Activated CD4-positive, alpha-beta memory T cell treated with anti-CD3 and anti-CD28 coated beads, Interleukin-2, amount 10 ng/mL, durations not matched to agents 7 days and 5 days (primary cell): ENCODE results near the gene FRMPD4. TPM values are rescaled to one million over a fixed set of nuclear protein-coding genes. Genes with fewer than 3 reads are reported as not detected.

Source experiments
- CTCF ChIA-PET: fragments of 350-600 bp; sonication (Branson Sonifier 250); formaldehyde crosslinking; loops from one replicate; lab custom pipeline; 2021; ENCODE audit warnings: antibody characterized with exemption, inconsistent platforms; lab: Charles Lee
- POLR2A ChIA-PET: fragments of 350-600 bp; sonication (Branson Sonifier 250); formaldehyde crosslinking; loops from one replicate; lab custom pipeline; 2021; ENCODE audit warnings: antibody characterized with exemption; lab: Charles Lee
- DNase-seq: peaks from one replicate; pipeline ENCODE4 v3.0.0-alpha.2; 2020
- H3K27ac Mint-ChIP-seq: one replicate; pipeline ENCODE4 v1.8.0; 2021; ENCODE audit warnings: mild to moderate bottlenecking, mixed read lengths
- H3K27me3 Mint-ChIP-seq: one replicate; pipeline ENCODE4 v1.8.0; 2021; ENCODE audit warnings: mixed read lengths
- H3K36me3 Mint-ChIP-seq: one replicate; pipeline ENCODE4 v1.8.0; 2021; ENCODE audit warnings: low read depth, mixed read lengths
- H3K4me1 Mint-ChIP-seq: one replicate; pipeline ENCODE4 v1.8.0; 2021; ENCODE audit warnings: mixed read lengths
- H3K4me3 Mint-ChIP-seq: one replicate; pipeline ENCODE4 v1.8.0; 2021; ENCODE audit warnings: mild to moderate bottlenecking, mixed read lengths
- H3K9me3 Mint-ChIP-seq: one replicate; pipeline ENCODE4 v1.8.0; 2021; ENCODE audit warnings: mixed read lengths
- total RNA-seq, 2 experiments: library from RNA; stranded (reverse); gene quantifications; one replicate each; pipeline ENCODE4 v1.2.3, GENCODE V29; 2021

FRMPD4 gene
- total RNA-seq, 2 experiments from 2014 or later = not detected

DNA sequence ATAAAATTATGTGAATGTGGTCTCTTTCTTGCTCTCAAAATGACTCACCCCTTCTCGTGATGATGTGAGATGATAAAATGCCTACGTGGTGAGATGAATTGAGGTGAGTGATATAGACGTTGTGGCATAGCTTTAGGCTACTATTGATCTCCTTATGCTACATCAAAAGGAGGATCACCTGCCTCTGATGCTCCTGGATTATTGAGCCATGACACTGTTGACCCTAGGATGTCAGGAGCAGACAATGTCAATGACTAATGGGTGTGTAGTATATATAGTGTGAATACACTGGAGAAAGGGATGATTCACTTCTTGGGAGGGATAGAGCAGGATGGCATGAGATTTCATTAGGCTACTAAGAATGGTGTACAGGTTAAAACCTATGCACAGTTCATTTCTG lies 442.3 kb downstream of the FRMPD4 start:
- Mint-ChIP-seq H3K27ac (no peak overlapping the region), H3K27me3 (peaks cover 4% of the 10 kb centered on the region), H3K36me3 (no peaks in the 10 kb centered on the region), H3K4me3 (no peak overlapping the region), H3K9me3 (no peaks in the 10 kb centered on the region), H3K4me1 (no peaks in the 10 kb centered on the region)
- no peak for DNase-seq
- POLR2A ChIA-PET = no interaction called here
- CTCF ChIA-PET = no interaction called here

DNA sequence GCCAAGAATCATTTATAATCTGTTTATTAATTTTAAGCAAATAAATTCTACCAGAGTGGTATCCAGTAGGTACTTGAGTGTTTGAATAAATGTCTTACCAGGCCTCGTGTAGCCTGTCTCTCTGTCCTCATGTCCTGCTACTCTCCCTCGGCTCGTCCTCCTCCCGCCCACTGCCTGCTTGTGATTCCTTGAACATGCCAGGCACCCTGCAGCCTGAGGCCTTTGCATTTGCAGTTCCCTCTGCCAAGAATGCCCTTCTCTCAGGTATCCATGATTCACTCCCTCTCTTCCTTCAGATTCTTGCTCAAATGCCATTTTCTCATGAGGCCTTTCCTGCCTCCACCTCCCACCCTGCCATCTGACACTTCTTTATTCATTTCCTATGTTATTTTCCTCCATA lies 443.3 kb downstream of the FRMPD4 start:
- no peak for DNase-seq
- POLR2A ChIA-PET = no interaction called here
- peaks cover 4% of the 10 kb centered on the region for H3K27me3 Mint-ChIP-seq
- H3K4me3 Mint-ChIP-seq = no peak overlapping the region
- no peak overlapping the region for H3K27ac Mint-ChIP-seq
- H3K36me3 Mint-ChIP-seq = no peaks in the 10 kb centered on the region
- CTCF ChIA-PET = no interaction called here
- H3K9me3 Mint-ChIP-seq = no peaks in the 10 kb centered on the region
- H3K4me1 Mint-ChIP-seq = no peaks in the 10 kb centered on the region

DNA sequence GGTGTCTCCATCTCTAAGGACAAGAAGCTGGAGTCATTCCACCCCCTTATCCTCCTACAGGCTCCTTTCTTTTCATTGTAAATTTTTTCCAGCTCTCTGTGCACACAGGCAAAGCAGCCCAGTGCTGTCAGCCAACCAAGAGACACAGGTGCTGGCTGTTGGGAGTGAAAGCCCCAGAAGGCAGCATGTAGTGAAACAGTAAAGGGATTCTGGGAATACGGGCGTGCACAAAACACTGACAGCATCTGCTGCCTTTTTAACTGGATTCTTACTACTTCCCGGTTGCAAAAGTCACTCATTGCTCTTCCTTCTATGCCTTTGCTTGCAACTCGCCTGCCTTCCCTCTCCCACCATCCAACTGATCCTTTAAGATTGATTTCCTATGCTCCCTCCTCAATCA lies 444.4 kb downstream of the FRMPD4 start:
- CTCF ChIA-PET = no interaction called here
- no peaks in the 10 kb centered on the region for H3K4me1 Mint-ChIP-seq
- no peak for DNase-seq
- H3K9me3 Mint-ChIP-seq = no peaks in the 10 kb centered on the region
- H3K27me3 Mint-ChIP-seq = peaks cover 4% of the 10 kb centered on the region
- POLR2A ChIA-PET = no interaction called here
- no peaks in the 10 kb centered on the region for H3K36me3 Mint-ChIP-seq
- H3K4me3 Mint-ChIP-seq = no peak overlapping the region
- no peak overlapping the region for H3K27ac Mint-ChIP-seq

DNA sequence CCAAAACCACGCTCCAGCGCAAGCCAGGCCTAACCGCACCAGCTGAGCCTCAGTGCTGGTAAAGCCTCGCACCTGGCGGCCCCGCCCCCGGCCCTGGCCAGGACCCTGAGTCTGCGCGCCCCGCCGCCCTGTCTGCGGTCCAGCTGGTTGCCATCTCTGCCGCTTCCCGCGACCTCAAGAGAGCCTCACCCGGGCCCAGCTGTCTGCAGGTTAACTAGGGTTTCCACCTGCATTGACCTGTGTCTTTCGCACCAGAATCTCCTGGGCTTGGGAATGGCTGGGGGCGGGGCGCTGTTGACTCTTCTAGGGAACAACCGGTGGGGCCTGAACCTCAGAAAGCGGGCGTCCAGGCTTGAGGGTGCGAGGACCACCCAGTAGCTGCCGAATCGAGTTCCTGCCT lies 445.3 kb downstream of the FRMPD4 start:
- DNase-seq = no peak
- peaks cover 4% of the 10 kb centered on the region for H3K27me3 Mint-ChIP-seq
- ChIA-PET POLR2A (no interaction called here), CTCF (no interaction called here)
- no peaks in the 10 kb centered on the region for H3K4me1 Mint-ChIP-seq
- no peak overlapping the region for H3K4me3 Mint-ChIP-seq
- no peaks in the 10 kb centered on the region for H3K9me3 Mint-ChIP-seq
- no peak overlapping the region for H3K27ac Mint-ChIP-seq
- no peaks in the 10 kb centered on the region for H3K36me3 Mint-ChIP-seq

DNA sequence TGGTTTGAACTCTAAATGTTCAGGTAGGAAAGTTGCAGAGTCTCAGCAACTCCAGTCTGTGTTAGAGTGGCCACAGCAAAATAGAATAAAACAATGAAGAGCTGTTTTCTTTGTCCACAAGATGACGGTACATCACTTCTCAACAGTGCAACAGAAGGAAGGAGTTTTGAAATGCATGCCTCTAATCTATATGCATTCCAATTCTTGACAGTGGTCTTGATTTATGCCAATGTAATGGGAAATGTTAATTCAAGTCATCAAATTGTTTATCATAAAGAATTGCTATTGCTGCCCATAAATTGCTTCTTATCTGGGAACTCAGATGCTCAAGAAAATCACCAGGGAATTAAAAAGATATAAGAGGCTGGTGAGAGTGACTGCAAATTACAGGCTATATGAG lies 457.4 kb downstream of the FRMPD4 start:
- no peaks in the 10 kb centered on the region for H3K9me3 Mint-ChIP-seq
- no peaks in the 10 kb centered on the region for H3K36me3 Mint-ChIP-seq
- no peaks in the 10 kb centered on the region for H3K4me1 Mint-ChIP-seq
- DNase-seq = no peak
- H3K27me3 Mint-ChIP-seq = no peaks in the 10 kb centered on the region
- CTCF ChIA-PET = no interaction called here
- H3K27ac Mint-ChIP-seq = no peak overlapping the region
- no peak overlapping the region for H3K4me3 Mint-ChIP-seq
- POLR2A ChIA-PET = no interaction called here

DNA sequence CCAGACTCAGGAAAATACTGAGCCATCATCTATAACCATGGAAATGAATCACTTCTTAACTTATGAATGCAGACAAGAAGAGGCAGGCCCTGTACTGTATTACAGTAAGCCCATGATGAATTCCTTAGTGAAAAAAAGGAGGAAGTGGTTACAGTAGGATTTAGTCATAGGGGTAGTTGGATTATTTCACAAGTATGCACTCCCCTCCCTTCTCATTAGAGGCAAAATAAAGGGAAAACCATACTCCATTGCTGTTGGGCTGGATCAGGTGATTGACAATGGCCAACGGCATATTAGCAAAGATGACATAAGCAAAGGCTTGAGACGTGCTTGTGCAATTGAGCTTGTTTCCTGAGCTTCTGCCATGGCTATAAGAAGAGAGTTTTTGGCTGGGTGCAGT lies 471.8 kb downstream of the FRMPD4 start:
- H3K9me3 Mint-ChIP-seq = no peaks in the 10 kb centered on the region
- no peaks in the 10 kb centered on the region for H3K4me1 Mint-ChIP-seq
- ChIA-PET CTCF (interaction anchor here (0.6 kb wide), 1 partner anchor 41 kb away, joined by 3 read pairs; no protein-coding TSS in a partner anchor), POLR2A (no interaction called here)
- H3K27me3 Mint-ChIP-seq = no peaks in the 10 kb centered on the region
- H3K27ac Mint-ChIP-seq = no peak overlapping the region
- H3K4me3 Mint-ChIP-seq = no peak overlapping the region
- no peak for DNase-seq
- no peaks in the 10 kb centered on the region for H3K36me3 Mint-ChIP-seq

DNA sequence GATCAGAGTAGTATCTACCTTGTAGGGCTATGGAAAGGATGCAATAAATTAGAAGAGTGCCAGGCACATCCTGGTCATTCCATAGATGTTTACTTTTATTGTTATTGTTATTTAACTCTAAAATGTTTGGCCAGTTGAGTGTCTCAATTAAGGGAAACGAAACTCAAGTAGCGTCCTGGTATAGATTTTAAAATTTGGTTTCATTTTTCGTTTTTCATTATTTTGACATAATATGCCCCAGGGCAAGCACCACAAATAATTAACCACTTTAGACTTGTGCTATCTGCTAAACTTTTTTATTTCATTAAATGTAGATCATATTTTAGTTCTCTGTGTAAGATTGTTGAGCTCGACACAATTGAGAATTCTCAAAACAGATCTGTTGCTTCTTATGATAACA lies 473.2 kb downstream of the FRMPD4 start:
- Mint-ChIP-seq H3K27me3 (no peaks in the 10 kb centered on the region), H3K4me1 (no peaks in the 10 kb centered on the region), H3K4me3 (no peak overlapping the region), H3K27ac (no peak overlapping the region), H3K9me3 (no peaks in the 10 kb centered on the region), H3K36me3 (no peaks in the 10 kb centered on the region)
- POLR2A ChIA-PET = no interaction called here
- CTCF ChIA-PET = no interaction called here
- no peak for DNase-seq

DNA sequence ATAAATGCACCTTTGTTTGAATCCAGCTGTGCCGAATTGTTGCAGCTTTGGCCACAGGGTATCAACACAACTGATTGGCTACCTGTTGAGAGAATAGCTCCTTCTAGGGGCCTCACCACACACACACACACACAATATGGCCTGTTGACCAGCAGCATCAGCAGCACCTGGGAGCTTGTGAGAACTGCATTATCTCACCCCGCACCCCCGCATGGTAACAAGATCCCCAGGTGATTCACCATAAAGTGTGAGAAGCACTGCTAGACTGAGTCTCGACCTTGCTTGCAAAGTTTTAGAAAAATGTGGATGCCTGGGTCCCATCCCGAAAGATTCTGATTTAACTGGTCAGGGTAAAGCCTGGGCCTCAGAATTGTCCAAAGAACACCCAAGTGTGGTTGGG lies 476.0 kb downstream of the FRMPD4 start:
- DNase-seq = no peak
- H3K27me3 Mint-ChIP-seq = no peaks in the 10 kb centered on the region
- H3K27ac Mint-ChIP-seq = no peak overlapping the region
- no peaks in the 10 kb centered on the region for H3K9me3 Mint-ChIP-seq
- H3K4me3 Mint-ChIP-seq = no peak overlapping the region
- no peaks in the 10 kb centered on the region for H3K4me1 Mint-ChIP-seq
- POLR2A ChIA-PET = no interaction called here
- CTCF ChIA-PET = no interaction called here
- H3K36me3 Mint-ChIP-seq = no peaks in the 10 kb centered on the region

DNA sequence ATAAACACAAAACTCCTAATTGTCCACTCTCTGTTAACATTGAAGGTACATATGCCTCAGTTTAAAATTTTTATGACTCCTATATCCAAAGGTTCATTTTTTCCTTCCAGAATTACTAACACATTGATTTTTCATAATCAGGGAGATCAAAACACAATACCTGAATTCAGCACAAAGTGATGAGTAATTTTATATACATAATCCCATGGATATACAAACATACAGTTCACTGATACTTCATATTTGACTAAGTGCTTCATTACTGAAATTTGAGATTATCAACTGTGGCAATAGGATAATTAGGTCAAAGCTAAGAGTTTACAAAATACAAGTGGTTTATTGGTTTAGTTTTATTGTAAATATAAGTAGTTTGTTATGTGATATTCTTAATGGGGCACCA lies 476.8 kb downstream of the FRMPD4 start:
- H3K27me3 Mint-ChIP-seq = no peaks in the 10 kb centered on the region
- ChIA-PET POLR2A (no interaction called here), CTCF (no interaction called here)
- H3K4me1 Mint-ChIP-seq = no peaks in the 10 kb centered on the region
- H3K27ac Mint-ChIP-seq = no peak overlapping the region
- no peak overlapping the region for H3K4me3 Mint-ChIP-seq
- H3K36me3 Mint-ChIP-seq = no peaks in the 10 kb centered on the region
- H3K9me3 Mint-ChIP-seq = no peaks in the 10 kb centered on the region
- DNase-seq = no peak

DNA sequence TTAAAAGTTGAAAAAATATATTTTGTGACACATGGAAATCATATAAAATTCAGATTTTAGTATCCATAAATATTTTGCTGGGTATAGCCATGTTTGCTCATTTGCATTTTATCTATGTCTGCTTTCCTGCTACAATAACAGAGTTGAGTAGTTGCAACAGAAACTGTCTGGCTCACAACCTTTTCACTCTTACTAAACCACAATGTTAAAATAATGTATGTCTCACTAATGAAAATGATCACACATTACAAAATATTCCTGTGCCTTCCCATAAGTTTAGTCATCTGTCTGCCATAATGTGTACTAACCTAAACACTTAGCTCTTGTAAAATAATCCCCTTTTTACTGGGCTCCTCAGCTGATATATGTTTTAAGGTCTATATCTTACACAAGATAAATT lies 479.0 kb downstream of the FRMPD4 start:
- POLR2A ChIA-PET = no interaction called here
- Mint-ChIP-seq H3K27ac (no peak overlapping the region), H3K4me1 (no peaks in the 10 kb centered on the region), H3K36me3 (no peaks in the 10 kb centered on the region), H3K9me3 (no peaks in the 10 kb centered on the region), H3K4me3 (no peak overlapping the region), H3K27me3 (no peaks in the 10 kb centered on the region)
- CTCF ChIA-PET = no interaction called here
- no peak for DNase-seq

DNA sequence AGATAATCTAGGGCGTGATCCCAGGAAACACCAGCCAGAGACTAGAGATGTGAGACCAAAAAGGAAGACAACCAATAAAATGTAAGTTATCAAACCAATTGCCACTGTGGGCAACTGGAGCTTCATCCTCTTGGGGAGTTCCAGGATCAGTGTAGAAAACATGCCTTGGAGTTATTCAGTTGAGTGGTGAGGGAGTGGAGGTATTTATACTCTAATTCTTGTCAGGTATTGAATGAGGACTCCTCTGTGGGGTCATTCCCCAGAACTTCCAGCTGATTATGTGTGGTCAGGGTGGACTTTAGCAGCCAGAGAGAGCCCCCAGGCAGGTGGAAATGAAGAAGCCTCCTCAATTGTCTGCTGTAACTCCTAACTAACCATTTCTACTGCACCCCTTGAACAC lies 509.0 kb downstream of the FRMPD4 start:
- no peak overlapping the region for H3K27ac Mint-ChIP-seq

DNA sequence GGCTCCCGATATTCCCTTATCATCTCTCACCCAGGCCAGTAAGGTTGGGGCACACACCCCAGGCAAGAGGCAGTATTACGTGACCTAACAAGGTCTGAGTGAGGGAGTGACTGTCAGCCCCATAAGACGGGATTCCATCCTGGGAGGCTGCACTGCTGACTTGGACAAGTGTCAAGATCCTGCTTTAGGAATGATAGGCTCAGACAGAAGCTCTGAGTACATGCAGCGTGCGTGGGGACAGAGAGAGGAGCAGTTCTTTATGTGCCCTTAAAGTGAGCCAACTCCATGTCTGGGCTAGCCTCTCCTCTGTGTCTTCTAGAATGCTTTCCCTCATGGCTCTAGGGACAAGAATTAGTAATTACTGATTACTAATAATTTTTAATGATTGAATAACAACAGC lies 510.7 kb downstream of the FRMPD4 start:
- H3K27me3 Mint-ChIP-seq = peaks cover 1% of the 10 kb centered on the region
- no peak overlapping the region for H3K27ac Mint-ChIP-seq
- no peaks in the 10 kb centered on the region for H3K4me1 Mint-ChIP-seq
- no peak overlapping the region for H3K4me3 Mint-ChIP-seq
- ChIA-PET POLR2A (no interaction called here), CTCF (no interaction called here)
- no peaks in the 10 kb centered on the region for H3K9me3 Mint-ChIP-seq
- H3K36me3 Mint-ChIP-seq = no peaks in the 10 kb centered on the region
- no peak for DNase-seq

More for the DNA sequence above, 509.0 kb downstream of the FRMPD4 start:
- Mint-ChIP-seq H3K36me3 (no peaks in the 10 kb centered on the region), H3K27me3 (peaks cover 1% of the 10 kb centered on the region), H3K9me3 (no peaks in the 10 kb centered on the region), H3K4me3 (no peak overlapping the region), H3K4me1 (no peaks in the 10 kb centered on the region)
- CTCF ChIA-PET = no interaction called here
- POLR2A ChIA-PET = no interaction called here
- no peak for DNase-seq

DNA sequence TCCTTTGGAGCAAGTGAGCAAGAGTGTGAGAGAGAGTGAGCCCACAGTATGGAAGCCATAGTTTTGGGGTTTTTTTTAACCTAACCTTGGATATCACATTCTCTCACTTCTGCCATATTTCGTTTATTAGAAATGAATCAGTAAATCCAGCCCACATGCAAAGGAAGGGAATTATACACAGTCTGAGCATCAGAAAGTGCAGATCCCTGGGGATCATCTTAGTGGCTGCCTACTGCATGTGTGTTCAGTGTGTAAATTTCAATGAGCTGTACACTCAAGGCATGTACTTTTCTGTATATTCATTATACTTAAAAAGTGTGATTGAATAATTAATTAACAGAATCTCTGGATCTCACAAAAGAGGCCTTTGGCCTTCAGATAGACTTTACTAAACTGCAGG lies 519.2 kb downstream of the FRMPD4 start:
- no peaks in the 10 kb centered on the region for H3K27me3 Mint-ChIP-seq
- DNase-seq = no peak
- H3K27ac Mint-ChIP-seq = no peak overlapping the region
- H3K36me3 Mint-ChIP-seq = no peaks in the 10 kb centered on the region
- no peak overlapping the region for H3K4me3 Mint-ChIP-seq
- POLR2A ChIA-PET = no interaction called here
- no peaks in the 10 kb centered on the region for H3K4me1 Mint-ChIP-seq
- no peaks in the 10 kb centered on the region for H3K9me3 Mint-ChIP-seq
- CTCF ChIA-PET = no interaction called here

DNA sequence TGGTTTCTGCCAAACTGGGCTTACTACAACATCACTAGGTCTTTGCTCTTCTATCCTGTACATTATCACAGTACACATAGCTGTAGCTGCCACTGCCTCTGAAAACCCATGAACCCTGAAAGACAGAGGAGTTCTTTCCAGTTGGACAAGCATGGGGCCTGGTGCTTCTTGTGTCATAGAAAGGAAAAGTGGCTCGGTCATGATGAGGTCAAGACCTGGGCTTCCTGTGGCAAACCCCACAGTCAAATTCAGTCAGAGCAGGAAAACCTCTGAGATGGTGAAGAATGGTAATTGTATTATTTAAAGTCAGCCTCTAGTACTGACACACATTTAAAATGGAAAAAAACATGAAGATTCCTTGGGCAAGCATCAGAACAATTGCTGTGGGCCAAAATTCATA lies 519.6 kb downstream of the FRMPD4 start:
- DNase-seq = no peak
- Mint-ChIP-seq H3K9me3 (no peaks in the 10 kb centered on the region), H3K4me1 (no peaks in the 10 kb centered on the region), H3K36me3 (no peaks in the 10 kb centered on the region), H3K27ac (no peak overlapping the region), H3K27me3 (no peaks in the 10 kb centered on the region), H3K4me3 (no peak overlapping the region)
- POLR2A ChIA-PET = no interaction called here
- CTCF ChIA-PET = no interaction called here

DNA sequence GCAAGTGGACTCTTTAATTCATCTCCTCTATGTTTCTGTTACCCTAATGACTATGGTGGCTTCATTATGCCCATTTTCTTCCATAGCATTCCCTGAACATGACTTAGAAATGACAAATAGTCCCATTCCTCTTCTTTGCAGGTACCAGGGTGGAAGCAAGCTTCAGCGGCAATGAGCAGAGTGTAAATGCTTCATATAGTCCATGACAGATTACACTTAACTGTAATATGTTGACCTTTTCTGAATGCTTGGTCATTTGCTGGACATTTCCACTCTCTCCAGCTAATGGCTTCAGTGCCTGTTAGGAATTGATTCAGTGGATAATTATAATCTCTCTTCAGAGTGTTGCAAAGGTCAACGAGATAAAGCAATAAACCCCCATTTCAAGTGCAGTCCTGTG lies 523.2 kb downstream of the FRMPD4 start:
- no peak for DNase-seq
- H3K27me3 Mint-ChIP-seq = no peaks in the 10 kb centered on the region
- H3K4me1 Mint-ChIP-seq = no peaks in the 10 kb centered on the region
- H3K4me3 Mint-ChIP-seq = no peak overlapping the region
- no peak overlapping the region for H3K27ac Mint-ChIP-seq
- ChIA-PET POLR2A (no interaction called here), CTCF (no interaction called here)
- no peaks in the 10 kb centered on the region for H3K9me3 Mint-ChIP-seq
- H3K36me3 Mint-ChIP-seq = no peaks in the 10 kb centered on the region
